Stimulated activated CD8-positive, alpha-beta memory T cell treated with anti-CD3 and anti-CD28 coated beads, Interleukin-12 subunit alpha, Interleukin-12 subunit beta, amount 100 ng/mL, for 24 hours (primary cell): ENCODE data around the gene CCDC40.
"Not testable (repeated sequence)": the region's sequence is repeated elsewhere in the genome, so short reads cannot be mapped to it uniquely, and the experiment has no call there.

Experiments used
- DNase-seq: peaks from one replicate; pipeline ENCODE4 v3.0.0-alpha.2; 2020; ENCODE audit errors: extremely low read depth

Gene CCDC40

DNA sequence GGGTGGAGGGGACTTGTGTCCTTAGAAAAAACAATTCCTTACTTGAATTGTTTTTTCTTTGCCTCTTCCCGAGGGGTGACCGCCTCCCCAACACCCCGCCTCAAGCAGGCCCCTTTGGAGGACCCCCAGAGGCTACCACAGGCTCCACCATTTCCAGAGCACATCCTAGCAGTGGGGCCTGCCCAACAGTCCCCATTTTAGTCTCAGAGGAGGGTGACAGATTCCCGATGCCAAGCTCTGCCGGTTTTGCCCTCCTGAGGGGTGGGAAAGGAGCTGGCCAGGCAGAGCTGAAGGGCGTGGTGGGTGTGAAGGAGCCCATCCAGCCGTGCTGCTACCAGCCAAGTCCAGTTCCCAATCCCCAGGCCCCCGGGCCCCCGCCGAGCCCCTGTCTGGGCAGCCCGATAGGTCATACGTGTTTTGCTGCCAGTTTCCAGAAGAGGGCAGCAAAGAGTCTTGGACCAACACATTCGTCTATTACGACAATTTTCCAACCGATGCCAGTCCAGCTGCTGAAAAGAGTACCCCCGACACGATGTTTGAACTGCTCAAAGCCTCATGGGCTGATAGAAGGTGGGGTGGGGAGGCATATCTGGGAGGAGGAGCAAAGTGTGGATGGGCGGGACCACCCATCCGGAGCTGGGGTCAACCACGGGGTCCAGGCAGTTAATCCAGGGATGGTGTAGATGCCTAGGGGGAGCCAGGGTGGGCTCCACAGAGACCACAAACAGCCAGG is 46.1 kb downstream of the CCDC40 start:
- peak; percentile 39 for DNase-seq

DNA sequence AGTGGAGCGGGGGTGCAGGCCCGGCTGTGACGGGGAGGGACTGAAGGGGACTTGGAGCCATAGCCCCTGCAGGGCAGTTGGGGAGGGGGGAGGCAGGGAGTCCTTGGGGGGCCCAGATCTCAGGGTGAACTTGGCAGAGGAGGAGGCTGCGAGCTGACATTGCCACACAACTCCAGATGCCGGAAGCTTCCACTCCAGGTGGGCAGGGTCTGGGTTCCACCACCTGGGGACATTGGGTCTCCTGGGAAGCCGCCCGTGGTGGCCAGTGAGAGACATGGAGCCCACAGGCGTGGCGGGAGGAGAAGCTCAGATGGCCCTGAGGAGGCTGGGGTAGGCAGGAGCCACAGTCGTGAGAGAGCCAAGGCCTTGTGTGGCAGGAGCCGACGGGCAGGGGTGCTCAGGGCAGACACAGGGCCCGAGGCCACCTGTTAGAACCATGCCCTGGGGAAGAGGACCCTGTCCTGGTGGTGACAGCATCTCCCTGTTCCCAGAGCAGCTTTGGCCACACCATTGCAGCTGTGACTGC is 46.8 kb downstream of the CCDC40 start:
- DNase-seq = no peak

DNA sequence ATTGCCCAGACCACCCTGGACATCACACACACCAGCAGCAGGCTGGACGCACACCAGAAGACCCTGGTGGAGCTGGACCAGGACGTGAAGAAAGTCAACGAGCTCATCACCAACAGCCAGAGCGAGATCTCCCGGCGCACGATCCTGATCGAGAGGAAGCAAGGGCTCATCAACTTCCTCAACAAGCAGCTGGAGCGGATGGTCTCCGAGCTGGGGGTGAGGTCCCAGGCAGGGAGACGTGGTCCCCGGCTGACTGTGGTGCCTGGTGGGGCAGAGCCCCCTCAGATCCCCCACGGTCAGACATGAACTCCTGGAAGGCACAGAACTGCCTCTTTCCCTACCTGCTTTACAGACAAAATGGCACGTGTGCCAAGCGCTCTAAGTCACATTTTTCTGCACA is 48.3 kb downstream of the CCDC40 start:
- no peak for DNase-seq

DNA sequence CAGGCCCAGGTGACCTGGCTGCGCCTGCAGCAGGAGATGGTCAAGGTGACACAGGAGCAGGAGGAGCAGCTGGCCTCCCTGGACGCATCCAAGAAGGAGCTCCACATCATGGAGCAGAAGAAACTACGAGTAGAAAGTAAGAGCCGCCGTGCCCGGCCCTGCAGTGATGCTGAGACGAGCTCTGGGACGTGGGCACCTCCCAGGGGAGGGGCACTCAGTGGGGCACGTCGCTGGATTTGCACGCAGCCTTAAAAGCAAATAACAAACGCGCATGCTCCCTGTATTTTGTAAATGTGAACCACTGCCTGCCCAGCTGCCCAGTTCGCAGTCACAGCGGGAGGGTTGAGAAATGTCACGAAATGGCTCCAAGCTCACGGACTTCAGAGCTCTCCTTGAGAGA is 49.6 kb downstream of the CCDC40 start:
- DNase-seq = no peak

DNA sequence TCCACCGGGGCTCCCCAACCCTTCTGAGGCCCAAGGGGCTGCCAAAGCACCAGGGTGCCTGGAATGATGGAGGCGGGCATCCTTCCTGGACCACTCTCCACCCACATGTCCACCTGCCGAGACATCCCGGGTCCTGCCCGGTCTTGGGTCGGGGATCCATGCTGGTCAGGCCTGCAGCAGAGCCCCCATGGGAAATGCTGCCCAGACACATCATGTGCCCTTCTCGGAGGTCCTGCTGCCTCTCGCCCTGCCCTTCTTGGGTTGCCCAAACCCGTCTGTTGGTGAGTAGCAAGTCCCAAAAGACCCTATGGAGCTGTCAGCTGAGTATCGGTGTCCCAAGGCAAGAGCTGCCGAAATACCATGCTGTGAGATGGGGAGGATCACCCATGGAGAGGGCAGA is 50.2 kb downstream of the CCDC40 start:
- no peak for DNase-seq

DNA sequence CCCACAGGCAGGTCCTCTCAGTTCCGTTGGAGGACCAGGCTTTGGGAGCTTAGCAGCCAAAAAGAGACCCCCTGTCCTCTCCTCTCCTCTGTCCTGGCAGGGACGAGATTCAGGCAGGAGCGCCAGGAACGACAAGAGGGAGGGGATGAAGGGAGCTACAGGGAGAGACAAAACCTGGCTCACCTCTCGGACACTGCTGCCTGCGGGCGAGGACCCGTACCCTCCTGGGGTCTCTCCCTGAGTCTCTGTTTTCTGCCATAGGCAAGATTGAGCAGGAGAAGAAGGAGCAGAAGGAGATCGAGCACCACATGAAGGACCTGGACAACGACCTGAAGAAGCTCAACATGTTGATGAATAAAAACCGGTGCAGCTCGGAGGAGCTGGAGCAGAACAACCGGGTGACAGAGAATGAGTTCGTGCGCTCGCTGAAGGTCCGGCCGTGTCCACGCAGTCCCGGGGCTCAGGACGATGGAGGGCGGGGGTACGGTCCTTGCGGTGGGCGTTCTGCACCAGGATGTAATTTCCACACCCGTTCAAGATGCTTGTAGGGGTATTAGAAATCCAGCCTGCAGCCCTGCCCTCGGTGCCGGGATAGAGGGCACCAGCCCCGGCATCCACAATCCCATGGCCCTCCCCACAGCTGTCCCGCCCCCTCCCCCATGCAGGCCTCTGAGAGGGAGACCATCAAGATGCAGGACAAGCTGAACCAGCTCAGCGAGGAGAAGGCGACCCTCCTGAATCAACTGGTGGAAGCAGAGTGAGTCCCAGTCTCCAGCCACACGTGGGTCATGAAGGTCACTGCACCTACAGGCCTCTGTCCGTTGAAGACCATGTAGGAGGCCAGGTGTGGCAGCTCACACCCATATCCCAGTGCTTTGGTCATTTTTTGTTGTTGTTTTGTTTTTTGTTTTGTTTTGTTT is 51.2 kb downstream of the CCDC40 start:
- no peak for DNase-seq

DNA sequence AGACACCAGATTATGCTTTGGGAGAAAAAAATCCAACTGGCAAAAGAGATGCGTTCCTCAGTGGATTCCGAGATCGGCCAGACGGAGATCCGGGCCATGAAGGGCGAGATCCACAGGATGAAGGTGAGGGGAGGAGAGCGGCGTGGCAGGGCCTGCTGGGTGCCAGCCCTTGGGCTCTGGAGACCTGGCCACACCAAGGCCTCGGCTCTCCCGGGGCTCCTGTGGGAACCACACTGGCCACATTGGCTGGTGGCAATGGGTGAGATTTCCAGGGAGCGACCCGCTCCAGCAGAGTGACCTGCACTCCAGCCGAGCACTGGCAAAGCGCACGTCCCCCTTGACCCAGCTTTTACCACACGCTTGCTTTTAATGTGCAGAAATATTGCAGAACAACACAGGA is 53.3 kb downstream of the CCDC40 start:
- no peak for DNase-seq

DNA sequence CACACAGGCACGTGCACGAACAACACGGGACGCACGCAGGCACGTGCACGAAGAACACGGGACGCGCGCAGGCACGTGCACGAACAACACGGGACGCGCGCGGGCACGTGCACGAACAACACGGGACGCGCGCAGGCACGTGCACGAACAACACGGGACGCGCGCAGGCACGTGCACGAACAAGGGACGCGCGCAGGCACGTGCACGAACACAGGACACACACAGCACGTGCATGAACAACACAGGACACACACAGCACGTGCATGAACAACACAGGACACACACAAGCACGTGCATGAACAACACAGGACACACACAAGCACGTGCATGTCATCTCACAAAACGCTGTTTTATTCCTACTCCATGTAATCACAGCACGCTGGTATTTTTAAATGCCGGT is 53.7 kb downstream of the CCDC40 start:
- not testable (repeated sequence) for DNase-seq

DNA sequence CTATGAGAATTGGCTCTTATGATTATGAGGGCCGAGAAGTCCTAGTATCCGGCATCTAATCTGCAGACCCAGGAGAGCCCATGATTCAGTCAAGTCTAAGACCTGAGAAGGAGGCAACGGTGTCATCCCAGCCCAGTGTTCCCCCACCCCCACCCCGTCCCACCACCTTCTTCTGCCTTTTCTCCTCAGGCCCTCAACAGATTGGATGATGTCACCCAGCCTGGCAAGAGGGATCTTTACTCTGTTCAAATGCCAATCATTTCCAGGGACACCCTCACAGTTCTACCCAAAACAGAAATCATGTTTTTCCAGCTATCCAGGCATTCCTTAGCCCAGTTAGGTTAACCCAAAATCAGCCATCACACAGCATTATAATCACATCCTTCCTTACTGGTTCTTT is 54.9 kb downstream of the CCDC40 start:
- DNase-seq = no peak

DNA sequence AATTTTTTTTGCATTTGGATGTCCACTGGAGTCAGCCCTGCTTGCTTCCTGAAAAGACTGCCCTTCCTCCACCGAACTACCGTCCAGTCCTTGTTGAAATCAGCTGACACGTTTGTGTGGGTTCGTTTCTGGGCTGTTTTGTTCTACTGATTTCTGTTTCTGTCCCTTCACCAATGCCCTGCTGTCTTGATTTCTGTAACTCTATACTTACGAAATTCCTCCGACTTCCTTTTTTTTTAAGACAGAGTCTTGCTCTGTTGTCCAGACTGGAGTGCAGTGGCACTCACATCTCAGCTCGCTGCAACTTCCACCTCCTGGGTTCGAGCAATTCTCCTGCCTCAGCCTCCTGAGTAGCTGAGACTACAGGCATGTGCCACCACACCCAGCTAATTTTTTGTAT is 56.5 kb downstream of the CCDC40 start:
- no peak for DNase-seq

DNA sequence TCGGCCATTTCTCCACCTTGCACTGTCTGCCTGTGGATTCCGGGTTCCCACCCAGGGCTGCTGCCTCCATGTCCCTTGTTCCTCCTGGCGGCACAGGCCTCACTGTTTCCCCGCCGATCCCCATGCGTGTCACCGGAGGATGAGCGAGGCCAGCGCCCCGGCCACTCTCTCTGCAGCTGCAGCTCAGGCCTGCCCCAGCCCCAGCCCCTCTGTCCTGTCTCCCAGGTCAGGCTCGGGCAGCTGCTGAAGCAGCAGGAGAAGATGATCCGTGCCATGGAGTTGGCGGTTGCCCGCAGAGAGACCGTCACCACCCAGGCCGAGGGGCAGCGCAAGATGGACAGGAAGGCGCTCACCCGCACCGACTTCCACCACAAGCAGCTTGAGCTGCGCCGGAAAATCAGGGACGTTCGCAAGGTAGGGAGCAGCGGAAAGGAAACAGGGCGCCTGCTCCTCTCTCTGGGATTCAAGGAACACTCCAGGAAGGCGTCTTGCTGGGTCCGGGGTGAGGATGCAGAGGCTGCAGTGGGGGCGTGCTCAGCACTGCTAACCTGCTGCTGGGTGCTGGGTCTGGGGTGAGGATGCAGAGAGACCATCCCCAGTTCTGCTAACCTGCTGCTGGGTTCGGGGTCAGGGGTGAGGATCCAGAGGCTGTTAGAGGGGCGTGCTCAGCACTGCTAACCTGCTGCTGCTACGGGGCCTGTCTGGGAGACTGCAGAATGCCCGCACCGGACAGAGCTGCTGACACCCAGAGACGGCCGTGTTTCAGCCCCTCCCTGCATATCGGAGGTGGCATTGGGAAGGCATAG is 58.8 kb downstream of the CCDC40 start:
- no peak for DNase-seq

DNA sequence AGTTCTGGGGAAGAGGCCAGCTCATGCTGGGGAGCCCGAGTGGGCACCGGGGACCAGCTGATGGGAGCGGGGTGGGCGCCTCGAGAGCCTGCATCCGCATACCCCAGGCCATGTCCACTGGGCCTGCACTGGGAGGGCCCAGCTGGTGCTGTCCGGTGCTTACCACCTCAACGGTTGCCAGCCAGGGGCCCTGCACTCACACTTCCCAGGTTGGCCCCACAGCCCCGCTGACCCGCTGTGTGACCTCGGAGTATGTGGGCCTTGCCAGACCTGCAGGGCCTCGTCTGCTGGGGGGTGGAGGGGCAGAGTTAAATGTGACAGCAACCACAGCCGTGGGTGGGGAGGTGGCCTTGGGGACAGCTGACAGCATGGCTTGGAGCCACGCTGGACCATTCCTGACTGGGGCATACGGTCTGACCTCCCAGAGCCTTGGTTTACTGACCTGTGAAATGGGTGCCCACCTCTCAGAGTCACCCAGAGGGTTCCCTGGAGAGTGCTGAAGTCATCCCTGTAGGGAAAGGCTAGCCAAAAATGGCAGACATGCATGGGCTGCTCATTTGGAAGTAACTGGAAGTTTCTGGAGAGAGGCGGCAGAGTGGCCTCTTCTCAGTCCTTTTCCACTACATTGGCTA is 59.5 kb downstream of the CCDC40 start:
- DNase-seq = no peak

DNA sequence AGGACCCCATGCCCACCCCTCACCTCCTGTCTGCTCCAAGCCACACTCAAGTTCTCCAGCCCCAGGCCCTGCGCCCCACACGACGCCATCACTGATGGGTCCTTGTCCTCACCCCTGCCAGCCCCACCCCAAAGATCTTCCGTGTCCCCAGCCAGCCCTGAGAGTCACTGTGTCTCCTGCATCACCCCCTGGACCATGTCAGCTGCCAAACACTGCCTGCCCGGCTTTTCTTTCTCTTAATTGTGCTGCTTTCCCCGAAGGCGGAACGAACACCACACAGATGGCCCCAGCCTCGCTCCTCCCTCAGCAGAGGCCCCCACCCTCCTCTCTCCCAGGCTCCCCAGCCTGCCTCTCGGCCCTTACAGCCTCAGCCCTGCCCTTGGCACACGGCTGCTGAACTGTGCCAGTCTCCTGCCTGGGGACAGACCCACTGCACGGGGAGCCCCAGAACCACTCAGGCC is 60.1 kb downstream of the CCDC40 start:
- DNase-seq = no peak

DNA sequence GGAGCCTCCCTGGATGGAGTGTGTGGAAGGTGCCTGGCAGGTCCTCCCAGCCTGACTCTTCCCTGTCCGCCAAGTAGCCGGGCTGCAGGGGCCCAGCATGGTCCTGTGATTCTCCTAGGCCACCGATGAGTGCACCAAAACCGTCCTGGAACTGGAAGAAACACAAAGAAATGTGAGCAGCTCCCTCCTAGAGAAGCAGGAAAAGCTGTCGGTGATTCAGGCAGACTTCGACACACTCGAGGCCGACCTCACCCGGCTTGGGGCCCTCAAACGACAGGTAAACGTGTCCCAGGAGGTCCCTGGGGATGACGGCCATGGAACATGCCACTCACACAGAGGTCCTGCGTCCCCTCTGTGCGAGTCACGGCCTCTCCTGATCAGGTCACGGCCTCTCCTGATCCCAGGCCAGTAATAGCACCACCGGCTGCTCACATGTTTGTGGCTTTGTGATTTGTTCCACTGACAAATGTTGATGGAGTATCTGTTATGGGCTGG is 60.7 kb downstream of the CCDC40 start:
- DNase-seq = no peak

DNA sequence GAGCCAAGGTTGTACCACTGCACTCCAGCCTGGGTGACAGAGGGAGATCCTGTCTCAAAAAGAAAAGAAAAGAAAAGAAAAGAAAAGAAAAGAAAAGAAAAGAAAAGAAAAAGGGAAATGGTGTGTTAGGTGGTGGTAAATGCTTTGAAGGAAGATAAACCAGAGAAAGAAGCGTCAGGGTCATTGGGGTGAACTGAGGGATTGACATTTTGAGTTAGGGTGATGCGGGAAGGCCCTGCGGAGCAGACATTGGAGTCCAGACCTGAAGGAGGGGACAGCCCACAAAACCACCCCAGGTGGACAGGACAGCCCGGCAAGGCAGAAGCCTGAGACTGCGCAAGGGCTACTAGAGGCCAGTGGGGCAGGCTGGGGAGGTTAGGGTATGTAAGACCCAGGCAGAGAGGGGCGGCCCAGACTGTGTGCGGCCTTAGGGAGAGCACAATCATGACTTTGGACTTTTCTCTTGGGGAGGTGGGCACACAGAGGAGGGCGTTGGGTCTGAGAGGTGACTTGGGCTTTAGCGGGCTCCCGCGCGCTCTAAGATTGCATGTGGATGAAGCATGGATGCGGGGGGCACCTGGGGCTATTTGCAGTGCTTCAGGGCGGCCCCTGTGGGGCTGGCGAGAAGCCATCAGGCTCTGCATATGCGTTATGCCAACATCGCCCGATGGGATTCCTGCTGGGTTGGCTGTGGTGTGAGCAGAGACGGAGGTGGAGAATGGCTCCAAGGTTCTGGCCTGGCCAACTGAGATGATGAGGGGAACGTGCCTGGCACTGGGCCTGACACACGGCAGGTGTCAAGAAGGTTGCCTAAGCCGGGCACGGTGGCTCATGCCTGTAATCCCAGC is 61.6 kb downstream of the CCDC40 start:
- DNase-seq = no peak

DNA sequence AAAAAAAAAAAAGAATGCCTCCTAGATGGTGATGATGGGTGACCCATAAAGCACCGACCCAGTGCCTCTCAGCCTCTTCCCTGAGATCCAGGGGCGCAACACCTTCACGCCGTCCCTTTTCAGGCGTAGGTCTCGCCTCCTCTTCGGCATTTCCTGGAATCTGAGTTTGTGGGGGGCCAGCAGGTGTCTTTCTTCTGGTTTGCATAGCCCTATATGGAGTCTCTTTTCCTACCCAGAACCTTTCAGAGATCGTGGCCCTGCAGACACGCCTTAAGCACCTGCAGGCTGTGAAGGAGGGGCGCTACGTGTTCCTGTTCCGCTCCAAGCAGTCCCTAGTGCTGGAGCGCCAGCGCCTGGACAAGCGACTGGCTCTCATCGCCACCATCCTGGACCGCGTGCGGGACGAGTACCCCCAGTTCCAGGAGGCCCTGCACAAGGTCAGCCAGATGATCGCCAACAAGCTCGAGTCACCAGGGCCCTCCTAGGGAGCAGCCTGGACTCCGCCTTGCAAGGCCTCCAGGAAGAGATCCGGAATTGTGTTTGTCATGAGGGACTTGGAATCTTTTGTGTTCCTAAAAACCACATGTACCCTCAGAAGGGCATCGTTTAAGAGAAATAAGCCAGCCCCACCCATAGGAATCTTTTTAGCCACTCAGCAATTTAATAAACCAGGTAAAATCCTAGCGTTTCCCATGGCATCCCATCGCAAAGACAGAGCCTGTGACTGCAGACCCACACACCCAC is 63.0 kb downstream of the CCDC40 start:
- no peak for DNase-seq

DNA sequence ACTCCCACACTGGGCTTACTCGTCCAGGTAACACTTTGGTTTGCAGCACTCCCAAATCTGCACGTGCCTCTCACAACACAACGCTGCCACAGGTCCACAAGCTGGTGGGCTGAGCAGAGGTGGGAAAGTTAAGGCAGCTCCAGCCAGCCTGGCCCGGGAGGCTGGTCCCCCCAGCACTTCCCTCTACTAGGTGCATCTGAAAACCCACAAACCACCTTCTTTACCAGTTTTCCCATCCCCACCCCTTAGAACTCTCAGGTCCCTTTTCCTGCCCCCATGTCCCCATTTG is 63.5 kb downstream of the CCDC40 start:
- no peak for DNase-seq

DNA sequence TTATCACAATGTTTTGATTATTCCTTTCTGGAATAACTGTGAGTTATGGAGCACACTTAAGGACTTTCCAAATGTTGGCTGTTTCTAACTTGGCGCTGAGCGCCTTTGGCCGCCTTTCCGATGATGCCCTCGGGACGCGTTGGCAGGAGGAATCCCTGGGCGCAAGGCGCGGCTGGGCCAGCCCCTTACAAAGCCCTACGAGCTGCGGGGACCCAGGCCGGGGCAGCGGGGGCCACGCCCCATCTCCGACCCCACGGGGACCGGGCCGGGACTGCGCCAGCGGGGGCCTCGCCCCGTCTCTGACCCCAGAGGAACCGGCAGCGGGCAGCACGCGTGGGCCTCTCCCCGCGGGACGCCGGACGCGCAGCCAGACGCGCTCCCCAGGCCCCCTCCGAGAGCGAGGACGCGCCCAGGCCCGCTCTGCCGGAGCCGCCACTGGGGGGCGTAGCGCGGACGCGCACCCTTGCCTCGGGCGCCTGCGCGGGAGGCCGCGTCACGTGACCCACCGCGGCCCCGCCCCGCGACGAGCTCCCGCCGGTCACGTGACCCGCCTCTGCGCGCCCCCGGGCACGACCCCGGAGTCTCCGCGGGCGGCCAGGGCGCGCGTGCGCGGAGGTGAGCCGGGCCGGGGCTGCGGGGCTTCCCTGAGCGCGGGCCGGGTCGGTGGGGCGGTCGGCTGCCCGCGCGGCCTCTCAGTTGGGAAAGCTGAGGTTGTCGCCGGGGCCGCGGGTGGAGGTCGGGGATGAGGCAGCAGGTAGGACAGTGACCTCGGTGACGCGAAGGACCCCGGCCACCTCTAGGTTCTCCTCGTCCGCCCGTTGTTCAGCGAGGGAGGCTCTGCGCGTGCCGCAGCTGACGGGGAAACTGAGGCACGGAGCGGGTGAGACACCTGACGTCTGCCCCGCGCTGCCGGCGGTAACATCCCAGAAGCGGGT is 64.8 kb downstream of the CCDC40 start, which contains the start of gene GAA:
Gene GAA (plus strand): TSS at position 571 of the 935 bp plus-strand sequence. CDS start 3,006 bp downstream, outside the sequence.
- DNase-seq = peak; percentile 67
